ENCODE measurements around the gene LRBA. TPM values are rescaled to one million over a fixed set of nuclear protein-coding genes. Genes with fewer than 3 reads are reported as not detected.

LRBA gene
- polyA plus RNA-seq, 1 experiment, result 23.4 TPM

DNA sequence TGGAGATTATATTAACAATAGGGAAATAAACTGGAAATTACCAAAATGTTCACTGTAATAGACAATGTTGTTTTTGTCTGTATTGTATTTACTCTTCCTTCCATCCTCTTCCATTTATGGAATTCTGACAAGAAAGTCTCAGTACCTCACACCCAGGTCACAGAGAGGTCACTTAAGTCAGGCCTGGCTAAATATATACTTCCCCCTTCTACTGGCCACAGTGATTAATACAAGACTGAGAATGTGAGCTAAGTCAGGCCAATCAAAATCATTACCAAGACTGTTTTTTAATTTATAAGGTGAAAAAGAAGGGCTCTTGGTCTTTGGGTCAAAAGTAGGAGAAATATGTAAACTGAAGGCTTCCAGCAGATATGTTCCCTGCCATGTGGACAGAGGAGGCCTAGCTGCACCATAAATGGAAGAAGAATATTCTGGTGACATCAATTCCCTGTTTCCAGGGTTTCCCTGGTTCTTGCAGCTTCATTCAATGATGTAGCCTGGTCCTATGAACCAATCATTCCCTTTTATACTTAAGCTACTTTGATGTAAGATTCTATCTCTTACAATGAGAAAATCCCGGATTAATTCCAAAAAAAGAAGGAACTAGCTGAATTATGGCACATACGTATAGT is 64.3 kb downstream of the LRBA start:
- Histone ChIP-seq H3K27me3 (ENCODE audit: control insufficient read depth, insufficient read depth, low read length) (no peaks in the 10 kb centered on the region), H3K9me3 (ENCODE audit: control insufficient read depth, insufficient read depth, low read length) (peaks cover 4% of the 10 kb centered on the region; the same call in 1 of the 2 replicates), H3K27ac (ENCODE audit: low read depth, low read length) (no peak overlapping the region), H3K4me3 (ENCODE audit: low read depth, low read length) (no peak overlapping the region)
- POLR2A ChIA-PET, result no interaction called here
- DNase-seq (ENCODE audit: low read depth, low spot score), result no peak
- TF ChIP-seq, protein P1, sequence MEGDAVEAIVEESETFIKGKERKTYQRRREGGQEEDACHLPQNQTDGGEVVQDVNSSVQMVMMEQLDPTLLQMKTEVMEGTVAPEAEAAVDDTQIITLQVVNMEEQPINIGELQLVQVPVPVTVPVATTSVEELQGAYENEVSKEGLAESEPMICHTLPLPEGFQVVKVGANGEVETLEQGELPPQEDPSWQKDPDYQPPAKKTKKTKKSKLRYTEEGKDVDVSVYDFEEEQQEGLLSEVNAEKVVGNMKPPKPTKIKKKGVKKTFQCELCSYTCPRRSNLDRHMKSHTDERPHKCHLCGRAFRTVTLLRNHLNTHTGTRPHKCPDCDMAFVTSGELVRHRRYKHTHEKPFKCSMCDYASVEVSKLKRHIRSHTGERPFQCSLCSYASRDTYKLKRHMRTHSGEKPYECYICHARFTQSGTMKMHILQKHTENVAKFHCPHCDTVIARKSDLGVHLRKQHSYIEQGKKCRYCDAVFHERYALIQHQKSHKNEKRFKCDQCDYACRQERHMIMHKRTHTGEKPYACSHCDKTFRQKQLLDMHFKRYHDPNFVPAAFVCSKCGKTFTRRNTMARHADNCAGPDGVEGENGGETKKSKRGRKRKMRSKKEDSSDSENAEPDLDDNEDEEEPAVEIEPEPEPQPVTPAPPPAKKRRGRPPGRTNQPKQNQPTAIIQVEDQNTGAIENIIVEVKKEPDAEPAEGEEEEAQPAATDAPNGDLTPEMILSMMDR (IDR thresholded peaks at IDR 0.05; ENCODE audit: low read depth, low read length), result no peak
- CTCF ChIA-PET, result interaction anchor here (1.4 kb wide), 1 partner anchor 9 kb away, joined by 3 read pairs; no protein-coding TSS in a partner anchor

GRCh38 chr4:150949943-150950342 is 65.1 kb downstream of the LRBA start:
- Histone ChIP-seq H3K9me3 (ENCODE audit: control insufficient read depth, insufficient read depth, low read length) (peaks cover 4% of the 10 kb centered on the region; the same call in 1 of the 2 replicates), H3K27ac (ENCODE audit: low read depth, low read length) (no peak overlapping the region), H3K27me3 (ENCODE audit: control insufficient read depth, insufficient read depth, low read length) (no peaks in the 10 kb centered on the region), H3K4me3 (ENCODE audit: low read depth, low read length) (no peak overlapping the region)
- DNase-seq (ENCODE audit: low read depth, low spot score), result no peak
- CTCF ChIA-PET, result no interaction called here
- TF ChIP-seq, protein P1 (IDR thresholded peaks at IDR 0.05; ENCODE audit: low read depth, low read length), result no peak
- POLR2A ChIA-PET, result no interaction called here

DNA sequence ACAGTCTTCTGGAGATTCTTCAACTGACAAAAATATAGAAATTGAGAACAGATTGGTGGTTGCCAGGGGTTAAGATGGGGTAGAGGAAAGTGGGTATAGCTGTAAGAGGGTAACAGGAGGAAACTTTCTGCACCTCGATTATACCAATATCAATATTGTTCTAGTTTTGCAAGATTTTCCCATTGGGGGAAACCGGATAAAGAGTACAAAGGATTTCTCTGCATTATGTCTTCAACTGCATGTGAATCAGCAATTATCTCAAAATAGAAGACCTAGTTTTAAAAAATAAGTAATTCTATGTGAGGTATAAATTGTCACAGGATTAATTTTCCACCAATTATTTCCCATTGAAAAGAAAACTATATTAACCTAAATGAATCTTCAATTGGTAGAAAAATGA is 65.7 kb downstream of the LRBA start:
- no peak overlapping the region for H3K27ac ChIP-seq (ENCODE audit: low read depth, low read length)
- CTCF ChIA-PET, result no interaction called here
- peaks cover 4% of the 10 kb centered on the region; the same call in 1 of the 2 replicates for H3K9me3 ChIP-seq (ENCODE audit: control insufficient read depth, insufficient read depth, low read length)
- H3K27me3 ChIP-seq (ENCODE audit: control insufficient read depth, insufficient read depth, low read length), result no peaks in the 10 kb centered on the region
- DNase-seq (ENCODE audit: low read depth, low spot score), result no peak
- H3K4me3 ChIP-seq (ENCODE audit: low read depth, low read length), result no peak overlapping the region
- POLR2A ChIA-PET, result no interaction called here
- TF ChIP-seq, protein P1 (IDR thresholded peaks at IDR 0.05; ENCODE audit: low read depth, low read length), result no peak

DNA sequence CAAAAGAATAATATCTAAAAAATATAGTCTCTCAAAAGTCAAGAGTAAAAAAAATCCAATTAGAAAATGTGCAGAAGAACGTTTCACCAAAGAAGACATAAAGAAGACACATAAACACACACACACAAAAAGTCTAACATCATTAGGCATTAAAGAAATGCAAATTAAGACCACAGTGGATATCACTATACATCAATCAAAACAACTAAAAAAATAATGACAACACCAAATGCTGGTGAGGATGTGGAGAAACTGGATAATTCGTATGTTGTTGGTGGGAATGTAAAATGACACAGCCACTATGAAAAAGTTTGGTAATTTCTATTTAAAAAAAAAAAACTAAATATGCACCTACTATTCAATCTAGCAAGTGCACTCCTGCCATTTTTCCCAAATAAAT is 66.4 kb downstream of the LRBA start:
- Histone ChIP-seq H3K27me3 (ENCODE audit: control insufficient read depth, insufficient read depth, low read length) (no peaks in the 10 kb centered on the region), H3K4me3 (ENCODE audit: low read depth, low read length) (no peak overlapping the region), H3K27ac (ENCODE audit: low read depth, low read length) (no peak overlapping the region), H3K9me3 (ENCODE audit: control insufficient read depth, insufficient read depth, low read length) (peaks cover 4% of the 10 kb centered on the region; the same call in 1 of the 2 replicates)
- TF ChIP-seq, protein P1 (IDR thresholded peaks at IDR 0.05; ENCODE audit: low read depth, low read length), result no peak
- ChIA-PET CTCF (interaction anchor here (1.2 kb wide), 1 partner anchor 82 kb away, joined by 4 read pairs; no protein-coding TSS in a partner anchor), POLR2A (no interaction called here)
- no peak for DNase-seq (ENCODE audit: low read depth, low spot score)

- Histone ChIP-seq H3K4me3 (ENCODE audit: low read depth, low read length) (no peak overlapping the region), H3K27ac (ENCODE audit: low read depth, low read length) (no peak overlapping the region), H3K9me3 (ENCODE audit: control insufficient read depth, insufficient read depth, low read length) (no peaks in the 10 kb centered on the region), H3K27me3 (ENCODE audit: control insufficient read depth, insufficient read depth, low read length) (no peaks in the 10 kb centered on the region)
- TF ChIP-seq, protein P1 (IDR thresholded peaks at IDR 0.05; ENCODE audit: low read depth, low read length), result no peak
- ChIA-PET POLR2A (no interaction called here), CTCF (interaction anchor here (0.6 to 1.2 kb wide), 2 partner anchors 12 to 82 kb away, joined by 3 to 4 read pairs; no protein-coding TSS in a partner anchor)
- no peak for DNase-seq (ENCODE audit: low read depth, low spot score)
Measured at GRCh38 chr4:150948074-150948473, 67.0 kb downstream of the LRBA start.

Measured in AG04450 (cell line).